Effector CD8-positive, alpha-beta T cell (primary cell): ENCODE measurements around the gene VAV2.

Experiments used
- DNase-seq: peaks from one replicate; lab custom pipeline; 2025; lab: John Stamatoyannopoulos, UW

VAV2 gene

GRCh38 chr9:133952598-133953550, 39.2 kb downstream of the VAV2 start:
- DNase-seq = no peak

- no peak for DNase-seq
Observed at GRCh38 chr9:133951265-133951664, 40.9 kb downstream of the VAV2 start.

GRCh38 chr9:133950629-133951111, 41.5 kb downstream of the VAV2 start:
- no peak for DNase-seq

- no peak for DNase-seq
Observed at GRCh38 chr9:133950192-133950591, 41.9 kb downstream of the VAV2 start.

- no peak for DNase-seq
Observed at GRCh38 chr9:133949486-133950061, 42.5 kb downstream of the VAV2 start.

- no peak for DNase-seq
Observed at GRCh38 chr9:133948561-133949485, 43.3 kb downstream of the VAV2 start.

- no peak for DNase-seq
Observed at GRCh38 chr9:133948131-133948530, 44.0 kb downstream of the VAV2 start.

- no peak for DNase-seq
Observed at GRCh38 chr9:133946840-133947486, 45.2 kb downstream of the VAV2 start.

- DNase-seq = no peak
Observed at GRCh38 chr9:133945977-133946753, 46.0 kb downstream of the VAV2 start.

GRCh38 chr9:133945314-133945975, 46.7 kb downstream of the VAV2 start:
- no peak for DNase-seq

GRCh38 chr9:133944746-133945135, 47.4 kb downstream of the VAV2 start:
- no peak for DNase-seq

GRCh38 chr9:133943781-133944745, 48.1 kb downstream of the VAV2 start:
- DNase-seq = no peak

GRCh38 chr9:133943036-133943780, 48.9 kb downstream of the VAV2 start:
- no peak for DNase-seq

- no peak for DNase-seq
Observed at GRCh38 chr9:133942206-133942975, 49.7 kb downstream of the VAV2 start.

GRCh38 chr9:133939845-133940244, 52.3 kb downstream of the VAV2 start:
- DNase-seq = no peak

- no peak for DNase-seq
Observed at GRCh38 chr9:133939171-133939785, 52.8 kb downstream of the VAV2 start.

- no peak for DNase-seq
Observed at GRCh38 chr9:133938753-133939152, 53.4 kb downstream of the VAV2 start.
